ENCODE data around the gene PIAS1.
"Not testable (repeated sequence)": the region's sequence is repeated elsewhere in the genome, so short reads cannot be mapped to it uniquely, and the experiment has no call there.

PIAS1 gene

DNA sequence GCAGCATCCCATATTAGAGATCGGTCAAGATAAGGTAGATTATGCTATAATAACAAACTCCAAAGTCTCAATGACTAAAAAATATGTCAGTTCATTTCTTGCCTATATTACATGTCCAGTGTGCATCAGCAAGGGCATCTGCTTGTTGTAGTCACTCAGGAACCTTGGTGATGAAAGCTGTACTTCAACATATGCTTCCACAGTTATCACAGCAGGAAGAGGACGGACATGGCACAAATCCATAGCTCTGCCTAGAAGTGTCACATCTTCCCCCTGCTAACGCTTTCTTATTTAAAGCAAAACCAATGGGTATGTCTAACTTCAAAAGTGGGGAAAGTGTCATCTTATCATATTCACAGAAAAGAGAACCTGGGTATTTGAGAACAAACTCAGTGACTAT lies 20.0 kb upstream of the PIAS1 start:
- FAIRE-seq (peak; percentile 48), DNase-seq (ENCODE audit: low spot score) (no peak)

DNA sequence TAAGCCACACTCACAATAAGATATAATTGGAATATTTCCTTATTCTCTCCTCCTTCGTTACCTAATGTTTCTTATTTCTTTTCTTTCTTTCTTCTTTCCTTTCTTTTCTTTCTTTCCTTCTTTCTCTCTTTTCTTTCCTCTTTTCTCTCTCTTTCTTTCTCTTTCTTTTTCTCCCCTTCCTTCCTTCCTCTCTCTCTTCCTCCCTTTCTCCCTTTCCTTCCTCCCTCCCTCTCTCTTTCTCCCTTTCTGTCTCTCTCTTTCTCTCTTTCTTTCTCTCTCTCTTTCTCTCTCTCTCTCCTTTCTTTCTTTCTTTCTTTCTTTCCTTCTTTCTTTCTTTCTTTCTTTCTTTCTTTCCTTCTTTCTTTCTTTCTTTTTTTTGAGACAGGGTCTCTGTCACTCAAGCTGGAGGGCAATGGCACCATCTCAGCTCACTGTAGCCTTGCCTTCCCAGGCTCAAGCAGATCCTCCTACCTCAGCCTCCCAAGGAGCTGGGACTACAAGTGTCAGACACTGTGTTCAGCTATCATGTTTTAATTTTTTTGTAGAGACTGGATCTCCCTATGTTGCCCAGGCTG lies 19.3 kb upstream of the PIAS1 start:
- no peak for FAIRE-seq
- no peak for DNase-seq (ENCODE audit: low spot score)

DNA sequence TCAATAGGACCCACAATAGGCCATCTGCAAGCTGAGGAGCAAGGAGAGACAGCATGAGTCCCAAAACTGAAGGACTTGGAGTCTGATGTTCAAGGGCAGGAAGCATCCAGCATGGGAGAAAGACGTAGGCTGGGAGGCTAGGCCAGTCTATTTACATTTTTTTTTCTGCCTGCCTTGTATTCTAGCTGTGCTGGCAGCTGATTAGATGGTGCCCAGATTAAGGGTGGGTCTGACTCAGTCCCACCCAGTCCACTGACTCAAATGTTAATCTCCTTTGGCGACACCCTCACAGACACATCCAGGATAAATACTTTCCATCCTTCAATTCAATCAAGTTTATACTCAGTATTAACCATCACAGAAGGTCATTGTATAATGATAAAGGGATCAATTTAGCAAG lies 15.9 kb upstream of the PIAS1 start:
- DNase-seq (ENCODE audit: low spot score): no peak
- peak; percentile 42 for FAIRE-seq

DNA sequence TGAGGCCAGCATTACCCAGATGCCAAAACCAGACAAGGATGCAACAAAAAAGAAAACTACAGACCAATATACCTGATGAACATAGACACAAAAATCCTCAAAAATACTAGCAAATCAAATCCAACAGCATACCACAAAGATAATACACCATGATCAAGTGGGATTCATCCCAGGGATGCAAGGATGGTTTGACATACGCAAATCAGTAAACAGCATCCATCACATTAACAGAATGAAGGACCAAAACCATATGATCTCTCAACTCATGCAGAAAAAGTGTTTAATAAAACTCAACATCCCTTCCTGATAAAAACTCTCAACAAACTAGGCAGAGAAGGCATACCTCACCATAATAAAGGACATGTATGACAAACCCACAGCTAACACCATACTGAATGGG lies 14.0 kb upstream of the PIAS1 start:
- DNase-seq (ENCODE audit: low spot score) (no peak), FAIRE-seq (peak; percentile 83)

DNA sequence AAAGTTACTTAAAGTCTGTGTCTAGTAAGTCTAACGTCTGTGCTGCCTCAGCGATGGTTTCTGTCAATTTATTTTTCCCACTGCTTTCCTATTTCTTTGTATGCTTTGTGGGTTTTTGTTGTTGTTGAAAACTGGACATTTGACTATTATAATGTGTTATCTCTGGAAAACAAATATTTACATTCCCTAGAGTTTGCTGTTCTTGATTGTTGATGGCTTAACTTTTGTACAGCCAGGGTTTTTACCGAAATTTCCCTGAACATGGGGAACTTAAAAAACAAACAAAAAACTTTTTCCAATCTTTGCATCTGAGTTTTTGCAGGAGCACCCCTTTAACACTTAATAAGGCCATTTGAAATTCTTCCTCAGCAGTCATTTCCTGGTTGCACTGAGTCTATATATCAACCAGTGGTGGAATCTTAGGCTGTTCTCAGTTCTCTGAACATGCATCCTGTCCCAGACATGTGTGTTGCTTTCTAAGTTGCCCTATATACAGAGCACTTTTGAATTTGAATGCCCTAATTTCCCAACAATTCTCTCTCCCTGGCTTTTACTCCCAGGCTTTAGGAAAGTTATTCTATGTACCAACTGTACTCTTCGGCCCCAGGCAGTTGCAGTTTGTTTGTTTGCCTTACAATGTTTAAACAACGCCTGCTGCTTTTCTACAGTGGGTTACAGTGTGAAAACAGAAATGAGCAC lies 11.8 kb upstream of the PIAS1 start:
- DNase-seq (ENCODE audit: low spot score) (no peak), FAIRE-seq (no peak)

DNA sequence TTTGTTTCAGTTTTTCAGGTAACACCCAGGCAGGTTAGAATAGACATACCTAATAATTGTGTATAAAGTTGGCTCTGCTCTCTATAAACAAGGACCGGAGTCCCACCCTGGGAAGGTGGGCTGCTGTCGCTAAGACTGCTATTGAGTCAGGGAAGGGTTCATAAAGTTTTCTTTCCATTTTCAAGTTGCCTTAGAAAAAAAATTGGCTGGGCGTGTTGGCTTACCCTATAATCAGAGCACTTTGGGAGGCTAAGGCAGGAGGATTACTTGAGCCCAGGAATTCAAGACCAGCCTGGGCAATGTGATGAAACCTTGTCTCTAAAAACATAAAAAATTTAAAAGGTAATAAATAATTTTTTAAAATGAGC lies 11.3 kb upstream of the PIAS1 start:
- DNase-seq (ENCODE audit: low spot score) (no peak), FAIRE-seq (no peak)

DNA sequence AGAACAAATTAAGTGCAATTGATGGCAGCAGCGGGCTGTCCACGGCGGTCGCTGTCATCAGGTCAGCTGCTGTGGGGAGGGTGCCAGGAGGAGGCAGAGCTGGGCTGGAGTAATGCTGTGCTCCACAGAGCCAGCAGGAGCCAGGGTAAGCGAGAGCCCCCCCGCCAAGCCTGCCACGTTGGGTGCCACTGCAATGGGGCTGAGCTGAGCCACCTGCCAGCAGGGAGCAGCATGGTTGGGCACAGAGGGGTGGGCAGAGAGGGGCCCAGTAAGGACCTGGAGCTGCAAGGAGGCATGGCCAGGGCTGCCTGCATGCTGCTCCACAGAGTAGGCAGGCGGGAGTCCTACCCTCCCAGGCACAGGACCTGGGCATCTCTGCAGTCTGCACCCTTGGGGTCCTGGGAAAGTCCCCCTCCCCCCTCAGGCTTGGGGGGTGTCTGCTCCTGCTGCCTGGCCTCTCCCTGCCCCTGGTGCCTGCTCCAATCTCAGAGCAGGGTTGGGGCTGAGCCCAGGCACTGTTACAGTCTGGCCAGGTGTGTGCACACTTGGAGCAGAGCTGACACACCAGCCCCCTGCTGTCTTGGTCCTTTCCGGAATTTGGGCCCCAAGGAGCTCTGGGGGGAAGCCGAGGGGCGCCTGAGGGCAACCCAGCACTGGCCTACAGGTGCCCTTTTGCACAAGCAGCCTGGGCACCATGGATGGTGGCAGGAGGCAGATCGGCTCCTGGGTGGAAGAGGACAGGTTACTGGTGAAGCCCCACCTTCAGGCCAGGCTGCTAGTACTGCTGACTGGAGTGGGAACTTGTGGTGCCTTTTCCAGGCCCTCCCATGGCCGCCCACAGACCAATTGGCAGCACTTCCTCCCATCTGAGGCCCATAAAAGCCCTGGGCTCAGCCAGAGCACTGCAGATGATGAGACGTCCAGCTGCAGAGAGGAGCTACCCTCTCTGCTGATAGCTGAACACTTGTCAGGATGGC lies 8.5 kb upstream of the PIAS1 start:
- DNase-seq (ENCODE audit: low spot score): no peak
- no peak for FAIRE-seq

DNA sequence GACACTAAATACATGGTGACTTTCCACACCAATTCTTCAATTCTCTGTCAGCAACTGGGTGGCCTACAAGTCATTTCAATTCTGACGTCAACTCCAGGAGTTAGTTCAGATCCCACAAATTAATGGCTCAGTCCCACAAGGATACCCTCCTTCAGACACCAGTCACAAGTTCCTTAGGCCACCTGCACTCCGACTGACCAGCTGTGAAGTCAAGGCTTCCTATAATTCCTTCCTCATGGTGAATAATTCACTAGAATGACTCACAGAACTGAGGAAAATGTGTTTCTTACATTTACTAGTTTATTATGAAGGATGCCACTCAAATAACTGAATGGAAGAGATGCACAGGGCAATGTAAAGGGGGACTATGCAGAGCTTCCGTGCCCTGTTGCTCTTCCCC lies 6.3 kb upstream of the PIAS1 start:
- DNase-seq (ENCODE audit: low spot score): no peak
- no peak for FAIRE-seq

DNA sequence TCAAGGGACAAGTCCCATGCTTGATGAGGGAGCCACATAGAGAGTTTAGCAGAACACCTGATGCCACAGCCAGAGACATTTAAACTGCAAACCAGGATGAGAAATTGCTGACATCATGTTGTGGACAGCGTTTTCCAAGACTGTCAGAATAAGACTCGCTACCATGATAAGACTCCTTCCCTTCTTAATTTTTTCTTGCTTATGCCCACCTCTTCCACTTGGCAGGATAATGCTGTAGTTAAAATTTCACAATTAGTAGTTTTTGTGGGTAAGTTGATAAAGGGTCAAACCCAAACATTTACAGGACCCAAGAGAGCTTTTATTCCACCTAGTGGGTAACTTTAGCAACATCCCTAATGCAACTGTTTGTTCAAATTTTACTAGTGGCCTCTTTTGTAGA lies 3.0 kb upstream of the PIAS1 start:
- DNase-seq (ENCODE audit: low spot score) (no peak), FAIRE-seq (no peak)

DNA sequence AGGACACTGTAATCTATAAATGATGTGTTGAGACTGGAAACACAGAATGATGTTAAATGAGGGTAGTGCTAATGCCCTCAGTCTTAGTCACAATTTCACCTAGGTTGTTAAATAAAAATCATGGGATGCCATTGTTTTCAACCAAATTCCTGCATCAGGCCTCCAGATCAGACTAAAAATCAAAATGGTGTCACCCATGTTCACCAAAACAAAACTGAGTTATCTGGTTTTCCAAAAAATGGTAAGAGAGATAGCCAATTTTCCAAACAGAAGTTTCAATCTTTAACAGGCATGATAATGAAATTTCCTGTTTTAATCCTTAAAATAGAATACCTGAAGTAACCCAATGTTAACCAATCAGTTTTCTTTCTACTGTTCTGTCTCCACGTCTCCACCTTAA lies 2.2 kb upstream of the PIAS1 start:
- no peak for DNase-seq (ENCODE audit: low spot score)
- no peak for FAIRE-seq

DNA sequence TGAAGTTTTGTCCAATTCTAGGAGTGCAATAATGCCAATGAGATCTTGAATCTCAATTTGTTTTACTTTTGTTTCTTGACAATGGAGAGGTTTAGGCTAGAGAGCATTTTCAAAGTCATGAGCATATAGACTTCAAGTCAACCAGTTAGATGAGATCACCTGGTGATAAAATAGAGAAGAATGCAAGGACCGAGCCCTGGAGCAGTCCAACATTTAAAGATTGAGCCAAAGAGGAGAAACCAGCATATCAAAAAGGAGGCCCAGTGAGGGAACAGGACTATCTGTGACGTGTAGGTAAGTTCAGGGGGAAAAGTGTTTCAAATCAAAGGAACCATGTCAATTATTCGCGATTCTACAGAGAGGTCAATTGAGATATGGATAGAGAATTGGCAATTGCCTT lies 1.7 kb upstream of the PIAS1 start:
- FAIRE-seq (no peak), DNase-seq (ENCODE audit: low spot score) (no peak)

DNA sequence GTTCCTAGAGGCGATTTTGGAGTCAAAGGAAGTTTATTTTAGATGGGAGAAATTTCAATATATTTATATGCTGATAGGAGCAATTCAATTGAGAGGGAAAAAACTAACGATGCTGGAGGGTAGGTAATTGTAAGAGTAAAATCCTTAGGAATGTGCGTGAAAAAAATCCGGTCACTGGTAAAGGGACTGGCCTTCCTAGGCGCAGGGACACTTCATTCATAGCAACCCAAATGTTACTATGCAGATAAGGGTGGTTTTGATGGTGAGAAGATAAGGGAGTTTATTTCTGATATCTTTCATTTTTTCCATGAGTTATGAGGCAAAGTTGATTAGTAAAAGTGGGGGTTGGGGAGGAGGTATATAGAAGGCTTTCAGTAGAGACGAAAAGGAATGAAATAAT lies 1.1 kb upstream of the PIAS1 start:
- DNase-seq (ENCODE audit: low spot score): no peak
- FAIRE-seq: no peak

DNA sequence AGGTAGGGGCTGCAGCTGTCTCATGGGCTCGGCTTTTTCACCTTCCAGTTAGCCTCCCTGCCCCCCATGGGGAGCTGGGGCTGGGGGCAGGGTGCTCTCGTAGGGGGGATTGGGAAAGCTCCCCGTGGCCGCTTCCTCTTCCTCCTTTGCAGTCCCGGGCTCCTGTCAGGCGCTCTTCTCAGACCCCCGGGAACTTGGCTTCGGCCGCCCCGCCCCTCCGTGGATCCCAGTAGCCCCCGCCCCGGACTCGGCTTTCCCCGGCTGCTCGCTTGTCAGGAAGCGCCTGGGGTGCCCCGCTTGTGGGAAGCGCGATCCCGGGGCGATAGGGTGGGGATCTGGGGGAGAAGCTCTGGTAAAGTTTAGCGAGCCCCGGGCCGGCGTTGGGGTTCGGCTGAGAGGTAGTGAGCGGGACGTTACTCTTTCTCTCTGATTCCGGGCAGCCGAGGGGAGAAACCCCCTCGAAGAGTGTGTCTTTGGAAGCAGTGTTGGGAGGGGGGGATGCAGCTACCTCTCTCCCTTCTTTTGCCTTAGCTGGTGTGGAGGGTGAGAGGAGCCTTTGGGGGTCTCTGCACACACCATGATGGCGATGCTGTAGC lies 611 bp downstream of the PIAS1 start:
- FAIRE-seq (no peak), DNase-seq (ENCODE audit: low spot score) (peak; percentile 62)

DNA sequence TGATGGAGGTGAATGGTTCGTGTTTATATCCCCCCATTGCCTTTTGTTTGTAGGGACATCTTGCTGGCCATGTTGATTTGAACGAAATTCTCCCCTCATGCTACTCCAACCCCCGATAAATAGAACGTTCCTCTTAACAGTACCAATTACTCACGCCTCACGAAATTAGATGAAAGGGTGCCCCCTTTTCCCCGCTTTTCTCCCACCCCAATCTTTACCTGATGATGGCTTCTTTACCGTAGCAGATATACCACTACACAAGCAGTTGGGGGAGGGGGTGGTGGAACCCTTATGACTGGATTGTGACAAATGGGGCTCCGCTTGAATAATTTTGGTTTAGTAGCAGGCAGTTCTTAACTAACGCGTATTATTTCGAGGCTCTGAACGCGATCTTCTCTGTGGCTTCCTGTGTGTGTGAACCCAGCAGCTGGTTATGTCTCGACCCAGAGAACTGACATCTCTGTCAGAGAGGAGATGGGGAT lies 1.1 kb downstream of the PIAS1 start:
- FAIRE-seq: peak; percentile 63
- peak; percentile 26 for DNase-seq (ENCODE audit: low spot score)

DNA sequence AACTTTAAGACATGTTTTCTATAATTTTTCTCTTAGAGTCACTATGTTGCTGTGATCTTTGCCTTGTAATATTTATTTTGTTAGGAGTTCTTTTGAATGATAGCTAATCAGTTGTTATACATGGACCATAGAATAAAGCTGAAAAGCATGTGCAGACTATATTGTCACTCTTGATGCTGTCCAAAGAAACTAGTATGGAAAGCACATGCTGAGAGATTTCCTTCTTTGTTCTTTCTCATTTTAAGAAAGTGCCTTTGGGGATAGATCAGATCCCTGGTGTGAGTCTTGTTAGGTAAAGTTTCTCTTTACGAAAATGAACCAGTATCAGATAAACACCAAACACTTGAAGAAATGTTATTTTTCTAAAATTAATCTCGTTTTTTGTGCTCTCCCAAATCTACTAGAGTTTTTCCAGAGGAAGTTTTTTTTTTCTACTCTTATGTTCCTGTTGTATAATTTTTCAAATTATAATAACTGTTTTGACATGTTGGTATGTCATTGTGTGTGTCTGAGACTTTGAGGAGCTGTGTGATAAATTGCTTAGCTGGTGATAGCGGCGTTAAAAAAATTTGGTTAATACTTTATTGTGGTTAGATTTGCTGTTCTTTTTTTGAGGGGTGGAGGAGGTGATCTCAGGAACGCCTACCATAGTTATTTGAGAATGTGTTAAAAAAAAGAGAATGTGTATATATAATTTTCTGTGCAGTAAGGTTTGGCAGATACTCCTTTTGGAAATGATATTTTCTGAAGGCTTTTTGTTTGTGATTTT lies 2.2 kb downstream of the PIAS1 start:
- DNase-seq (ENCODE audit: low spot score): no peak
- no peak for FAIRE-seq

DNA sequence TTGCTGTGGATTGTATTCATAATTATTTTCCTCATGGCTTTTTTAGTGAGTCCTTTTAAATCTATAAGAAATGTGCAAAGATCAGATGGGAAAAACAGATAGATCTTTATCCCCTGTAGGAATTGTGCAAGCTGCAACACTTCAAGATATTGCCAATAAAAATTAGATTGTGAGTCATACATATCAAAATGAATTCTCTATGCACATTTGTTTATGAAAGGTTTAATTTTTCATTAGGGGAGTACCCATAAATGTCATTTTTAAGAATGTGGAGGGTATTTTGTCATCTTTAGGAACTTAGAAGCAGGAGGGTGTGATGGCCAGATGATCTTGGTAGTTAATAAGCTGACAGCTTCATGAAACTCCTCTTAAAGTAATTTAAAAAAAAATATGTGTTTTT lies 2.9 kb downstream of the PIAS1 start:
- DNase-seq (ENCODE audit: low spot score): no peak
- no peak for FAIRE-seq

DNA sequence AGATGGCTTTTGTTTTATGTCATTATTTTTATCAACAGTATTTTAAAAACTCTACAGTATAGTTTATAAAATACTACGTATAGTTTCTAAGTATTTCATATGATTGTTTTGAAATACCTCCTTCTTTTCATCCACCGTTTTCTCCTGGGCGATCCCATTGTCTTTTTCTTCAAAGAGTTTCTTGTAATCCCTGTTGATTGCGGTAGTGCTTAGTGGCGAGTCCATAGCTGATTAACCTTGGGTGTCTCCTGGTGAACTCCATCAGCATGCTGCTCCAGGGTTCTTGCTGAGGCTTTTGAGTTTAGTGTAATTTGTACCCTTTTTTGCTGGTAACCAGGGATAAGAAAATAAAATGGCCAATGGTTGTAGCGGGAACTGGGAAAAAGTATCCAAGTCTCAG lies 3.6 kb downstream of the PIAS1 start:
- FAIRE-seq (no peak), DNase-seq (ENCODE audit: low spot score) (no peak)

DNA sequence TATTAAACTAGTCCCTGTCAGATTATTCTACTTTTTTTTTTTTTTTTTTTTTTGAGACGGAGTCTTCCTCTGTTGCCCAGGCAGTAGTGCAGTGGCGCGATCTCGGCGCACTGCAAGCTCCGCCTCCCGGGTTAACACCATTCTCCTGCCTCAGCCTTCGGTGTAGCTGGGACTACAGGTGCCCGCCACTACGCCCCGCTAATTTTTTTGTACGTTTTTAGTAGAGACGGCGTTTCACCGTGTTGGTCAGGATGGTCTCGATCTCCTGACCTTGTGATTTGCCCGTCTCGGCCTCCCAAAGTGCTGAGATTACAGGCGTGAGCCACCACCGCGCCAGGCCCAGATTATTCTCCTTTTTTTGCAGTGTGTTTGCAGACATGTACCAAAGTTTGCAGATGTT lies 4.9 kb downstream of the PIAS1 start:
- not testable (repeated sequence) for FAIRE-seq; DNase-seq (ENCODE audit: low spot score)

DNA sequence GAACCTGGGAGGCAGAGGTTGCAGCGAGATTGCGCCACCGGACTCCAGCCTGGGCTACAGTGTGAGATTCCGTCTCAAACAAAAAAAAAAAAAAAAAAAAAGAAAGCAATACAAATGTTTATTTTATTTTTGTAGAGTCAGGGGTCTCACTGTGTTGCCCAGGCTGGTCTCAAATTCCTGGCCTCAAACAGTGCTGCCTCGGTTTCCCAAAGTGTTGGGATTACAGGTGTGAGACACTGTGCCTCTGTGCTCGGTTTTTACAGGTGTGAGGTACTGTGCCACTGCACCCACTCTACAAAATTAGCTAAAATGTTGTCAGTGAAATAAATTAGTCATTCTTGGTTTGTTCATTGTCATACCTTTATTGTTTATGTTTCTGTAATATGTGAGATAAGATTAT lies 5.5 kb downstream of the PIAS1 start:
- FAIRE-seq: no peak

DNA sequence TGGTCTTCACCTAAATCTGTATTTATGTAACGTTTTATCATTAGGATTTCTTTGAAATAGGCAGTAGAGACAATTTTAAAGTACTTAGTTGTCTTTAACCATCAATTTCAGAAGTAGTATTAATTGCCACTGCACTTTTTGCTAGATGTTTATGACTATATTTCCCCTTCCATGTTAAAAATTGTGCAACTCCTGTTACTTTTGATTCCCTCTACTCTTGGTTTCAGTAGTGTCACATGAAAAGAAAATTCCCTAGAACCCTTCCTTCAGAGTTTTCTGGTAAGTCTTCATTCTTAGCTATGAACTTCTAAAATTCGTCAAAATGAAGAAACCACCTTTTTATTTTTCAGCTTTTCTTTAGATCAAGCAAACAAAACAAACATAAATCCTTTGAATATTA lies 7.1 kb downstream of the PIAS1 start:
- DNase-seq (ENCODE audit: low spot score): no peak
- FAIRE-seq: no peak

More for the DNA sequence above, 5.5 kb downstream of the PIAS1 start:
- no peak for DNase-seq (ENCODE audit: low spot score)

DNA sequence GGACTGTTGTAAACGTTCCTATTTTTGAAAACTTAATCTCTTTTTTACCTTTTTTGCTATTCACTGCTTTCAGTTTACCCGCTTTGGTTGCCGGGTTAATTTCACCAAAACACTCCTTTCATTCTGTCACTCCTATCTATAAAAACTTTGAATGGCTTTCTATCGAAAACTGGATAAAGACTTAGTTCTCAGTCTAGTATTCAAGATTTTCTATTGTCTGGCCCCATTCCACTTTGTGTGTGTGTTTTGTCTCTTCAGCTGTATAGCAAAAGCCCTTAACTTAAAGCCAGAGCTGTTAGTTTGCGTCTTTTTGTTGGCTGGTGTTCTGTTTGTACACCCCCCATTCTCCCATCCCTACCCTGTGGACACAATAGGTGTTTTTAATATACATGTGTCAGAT lies 7.5 kb downstream of the PIAS1 start:
- FAIRE-seq (no peak), DNase-seq (ENCODE audit: low spot score) (no peak)
